Left kidney (tissue), 2 donors: ENCODE results near the gene CDH16. TPM values are rescaled to one million over a fixed set of nuclear protein-coding genes. Genes with fewer than 3 reads are reported as not detected.
A peak's percentile ranks its signal among the peaks of the same experiment; 100 is the strongest.
"Not testable (repeated sequence)": the region's sequence is repeated elsewhere in the genome, so short reads cannot be mapped to it uniquely, and the experiment has no call there.

Experiments used
- DNase-seq: peaks from one replicate; pipeline ENCODE4 v3.0.0-alpha.2; 2013
- polyA plus RNA-seq: library from polyadenylated mRNA; unstranded; fragments of 120-200 nt; gene quantifications from one replicate; pipeline ENCODE4 v1.2.1, GENCODE V29; 2013; ENCODE audit not compliant: insufficient read length

The CDH16 gene
- polyA plus RNA-seq, 1 donor: 221 TPM

GRCh38 chr16:66948837-66949225 lies 30.1 kb upstream of the CDH16 start:
- no peak for DNase-seq

DNA sequence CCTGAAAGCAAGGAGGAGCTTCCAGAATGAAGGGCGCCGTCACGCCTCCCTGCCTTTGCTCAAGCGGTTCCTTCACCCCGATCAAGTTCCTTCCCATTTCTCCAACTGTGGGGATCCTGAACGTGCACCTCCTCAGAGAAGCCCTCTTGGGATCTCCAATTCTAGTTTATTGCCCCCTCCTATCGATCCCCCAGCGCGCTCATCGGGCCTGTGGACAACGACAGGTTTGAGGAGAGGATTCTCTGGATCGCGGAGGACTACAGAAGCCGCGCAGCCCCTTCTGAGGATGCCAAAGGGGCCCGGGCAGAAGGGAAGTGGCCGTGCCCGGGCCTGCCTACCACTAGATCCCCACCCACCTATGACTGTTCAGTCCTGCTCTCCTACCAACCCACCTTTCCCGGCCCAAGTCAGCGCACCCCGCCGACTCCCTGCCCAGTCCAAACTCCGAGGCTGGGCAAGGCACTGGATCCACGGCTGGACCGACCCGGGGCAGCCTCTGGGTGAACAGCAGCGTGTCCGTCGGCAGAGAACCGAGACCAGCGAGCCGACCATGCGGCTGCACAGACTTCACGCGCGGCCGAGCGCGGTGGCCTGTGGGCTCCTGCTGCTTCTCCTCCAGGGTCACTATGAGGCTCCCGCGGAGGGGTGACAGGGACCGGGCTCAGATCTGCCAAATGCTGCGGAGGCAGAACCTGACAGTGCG lies 29.6 kb upstream of the CDH16 start:
- DNase-seq: no peak

GRCh38 chr16:66947302-66948065 lies 28.8 kb upstream of the CDH16 start:
- DNase-seq: peak; percentile 88

GRCh38 chr16:66946974-66947301 lies 28.3 kb upstream of the CDH16 start:
- no peak for DNase-seq

- DNase-seq: no peak
These were observed 27.9 kb upstream of the CDH16 start for GRCh38 chr16:66946541-66946940.

DNA sequence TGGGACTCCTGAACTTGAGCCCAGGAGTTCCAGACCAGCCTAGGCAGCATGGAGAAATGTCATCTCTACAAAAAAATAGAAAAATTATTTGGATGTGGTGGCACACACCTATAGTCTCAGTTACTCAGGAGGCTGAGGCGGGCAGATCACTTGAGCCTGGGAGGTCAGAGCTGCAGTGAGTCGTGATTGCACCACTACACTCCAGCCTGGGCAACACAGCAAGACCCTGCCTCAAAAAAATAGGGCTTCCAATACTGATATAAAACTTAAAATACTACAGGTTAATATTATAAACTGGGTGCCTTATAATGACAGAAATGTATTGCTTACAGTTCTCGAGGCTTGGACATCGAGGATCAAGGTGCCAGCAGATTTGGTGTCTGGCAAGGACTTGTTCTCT lies 27.3 kb upstream of the CDH16 start:
- no peak for DNase-seq

- not testable (repeated sequence) for DNase-seq
These were observed 26.3 kb upstream of the CDH16 start for GRCh38 chr16:66944971-66945370.

GRCh38 chr16:66944054-66944441 lies 25.4 kb upstream of the CDH16 start:
- no peak for DNase-seq

DNA sequence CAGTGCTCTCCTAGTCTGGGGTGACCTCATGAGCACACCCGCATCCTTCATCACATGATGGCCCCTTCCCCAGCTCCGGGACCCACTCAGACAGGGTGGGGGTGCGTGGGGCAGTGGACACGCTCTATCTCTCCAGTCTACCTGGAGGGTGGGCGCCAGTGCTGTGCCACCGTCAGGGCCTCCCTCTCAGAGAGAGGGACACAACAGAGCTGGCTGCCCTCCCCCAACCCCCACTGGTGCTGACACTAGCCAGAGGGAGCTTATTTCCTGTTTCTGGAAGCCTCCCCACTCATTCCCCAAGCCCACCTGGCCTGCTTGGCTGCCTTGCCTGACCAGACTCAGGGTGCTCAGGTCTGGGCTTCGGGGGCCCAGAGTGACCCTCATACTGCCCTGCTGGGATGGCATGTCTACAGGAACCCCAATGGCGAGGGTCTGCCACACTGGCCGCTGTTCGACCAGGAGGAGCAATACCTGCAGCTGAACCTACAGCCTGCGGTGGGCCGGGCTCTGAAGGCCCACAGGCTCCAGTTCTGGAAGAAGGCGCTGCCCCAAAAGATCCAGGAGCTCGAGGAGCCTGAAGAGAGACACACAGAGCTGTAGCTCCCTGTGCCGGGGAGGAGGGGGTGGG lies 24.9 kb upstream of the CDH16 start:
- DNase-seq: no peak

DNA sequence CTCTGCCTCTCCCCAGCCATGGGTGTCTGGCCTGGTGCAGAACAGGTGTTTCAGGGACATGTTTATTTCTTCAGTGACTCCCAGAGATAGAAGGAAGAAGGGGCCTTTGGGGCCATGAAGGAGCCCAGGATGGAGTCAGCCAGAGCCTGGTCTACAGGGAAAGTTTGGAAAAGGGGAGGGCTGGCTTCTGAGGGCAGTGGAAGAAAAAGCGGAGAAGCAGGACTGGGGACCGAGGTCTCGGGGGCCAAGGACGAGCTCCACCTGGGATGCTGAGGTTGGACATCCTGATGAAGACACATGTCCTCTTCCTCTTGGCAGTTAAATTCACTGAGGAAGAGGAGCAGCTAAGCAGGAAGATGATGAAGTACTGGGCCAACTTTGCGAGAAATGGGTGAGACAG lies 24.3 kb upstream of the CDH16 start:
- DNase-seq: no peak

DNA sequence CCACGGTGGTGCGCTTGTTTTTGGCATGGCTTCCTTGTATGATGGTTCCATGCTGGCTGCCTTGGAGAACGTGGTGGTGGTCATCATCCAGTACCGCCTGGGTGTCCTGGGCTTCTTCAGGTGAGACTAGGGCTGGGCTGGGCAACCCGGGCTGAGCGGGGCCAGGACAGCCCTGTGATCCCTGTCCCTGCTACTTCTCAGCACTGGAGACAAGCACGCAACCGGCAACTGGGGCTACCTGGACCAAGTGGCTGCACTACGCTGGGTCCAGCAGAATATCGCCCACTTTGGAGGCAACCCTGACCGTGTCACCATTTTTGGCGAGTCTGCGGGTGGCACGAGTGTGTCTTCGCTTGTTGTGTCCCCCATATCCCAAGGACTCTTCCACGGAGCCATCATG lies 21.6 kb upstream of the CDH16 start:
- no peak for DNase-seq

GRCh38 chr16:66939366-66939765 lies 20.7 kb upstream of the CDH16 start:
- DNase-seq: no peak

DNA sequence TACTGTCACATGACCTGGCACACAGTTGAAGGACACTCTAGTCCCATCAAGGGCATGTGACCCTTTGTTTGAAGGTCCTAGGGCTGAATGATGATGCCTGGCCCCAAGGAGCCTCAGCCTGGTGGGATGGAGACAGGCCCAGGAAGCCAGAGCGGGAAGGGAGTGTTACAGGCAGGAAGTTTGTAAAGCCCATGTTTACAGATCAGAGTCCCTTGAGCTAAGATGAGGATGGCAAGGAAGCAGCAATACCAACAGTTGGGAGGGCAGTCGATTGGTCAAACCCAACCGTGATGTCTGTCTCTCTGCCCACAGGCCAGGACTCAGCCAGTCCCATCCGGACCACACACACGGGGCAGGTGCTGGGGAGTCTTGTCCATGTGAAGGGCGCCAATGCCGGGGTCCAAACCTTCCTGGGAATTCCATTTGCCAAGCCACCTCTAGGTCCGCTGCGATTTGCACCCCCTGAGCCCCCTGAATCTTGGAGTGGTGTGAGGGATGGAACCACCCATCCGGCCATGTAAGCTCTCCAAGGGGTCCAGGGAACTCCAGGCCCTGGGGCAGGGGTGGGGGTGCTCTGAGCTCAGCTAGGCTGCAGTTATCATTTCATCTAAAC lies 19.1 kb upstream of the CDH16 start:
- no peak for DNase-seq

DNA sequence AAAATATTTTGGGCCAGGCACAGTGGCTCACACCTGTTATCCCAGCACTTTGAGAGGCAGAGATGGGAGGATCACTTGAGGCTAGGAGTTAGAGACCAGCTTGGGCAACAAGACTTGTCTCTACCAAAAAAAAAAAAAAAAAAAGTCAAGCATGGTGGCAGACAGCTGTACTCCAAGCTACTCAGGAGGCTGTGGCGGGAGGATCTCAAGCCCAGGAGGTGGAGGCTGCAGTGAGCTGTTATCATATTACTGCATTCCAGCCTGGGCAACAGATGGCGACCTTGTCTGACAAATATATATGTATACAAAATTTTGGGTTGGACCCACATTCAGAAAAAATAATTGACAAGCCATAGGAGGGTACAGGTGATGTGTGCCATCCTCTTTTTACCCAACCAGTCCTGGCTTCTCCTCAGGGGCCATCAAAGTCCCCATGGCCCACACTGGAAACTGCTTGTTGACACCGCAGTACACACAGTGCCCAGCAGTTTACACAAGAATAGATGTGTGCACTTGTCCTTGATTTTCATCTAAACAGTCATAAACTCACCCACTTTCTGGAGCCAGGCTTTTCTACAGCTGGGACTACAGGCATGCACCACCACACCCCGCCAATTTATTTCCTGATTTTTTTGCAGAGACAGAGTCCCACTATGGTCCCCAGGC lies 18.3 kb upstream of the CDH16 start:
- no peak for DNase-seq

GRCh38 chr16:66936462-66936861 lies 17.8 kb upstream of the CDH16 start:
- no peak for DNase-seq

DNA sequence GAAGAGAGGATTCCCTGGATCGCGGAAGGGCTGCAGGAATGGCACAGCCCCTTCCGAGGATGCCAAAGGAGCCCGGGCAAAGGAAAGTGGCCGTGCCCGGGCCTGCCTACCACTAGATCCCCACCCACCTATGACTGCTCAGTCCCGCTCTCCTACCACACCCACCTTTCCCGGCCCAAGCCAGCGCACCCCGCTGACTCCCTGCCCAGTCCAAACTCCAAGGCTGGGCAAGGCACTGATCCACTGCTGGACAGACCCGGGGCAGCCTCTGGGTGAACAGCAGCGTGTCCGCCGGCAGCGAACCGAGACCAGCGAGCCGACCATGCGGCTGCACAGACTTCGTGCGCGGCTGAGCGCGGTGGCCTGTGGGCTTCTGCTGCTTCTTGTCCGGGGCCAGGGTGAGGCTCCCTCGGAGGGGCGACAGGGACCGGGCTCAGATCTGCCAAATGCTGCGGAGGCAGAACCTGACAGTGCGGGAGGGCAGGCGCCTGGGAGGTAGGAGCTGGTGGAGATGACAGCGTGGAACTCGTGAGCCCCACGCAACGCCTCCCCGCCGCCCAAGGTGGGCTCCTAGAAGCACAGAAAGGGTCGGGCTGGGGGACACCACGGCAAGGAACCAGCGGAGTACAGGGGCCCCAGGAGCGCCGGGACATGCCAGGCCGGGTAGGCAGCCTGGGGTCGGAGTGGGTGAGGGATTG lies 16.8 kb upstream of the CDH16 start, which contains the start of gene CES2:
TSS of gene CES2 (plus strand) at position 203 of the 698 bp plus-strand sequence. CDS start at position 323, 120 bp downstream.
- no peak for DNase-seq

DNA sequence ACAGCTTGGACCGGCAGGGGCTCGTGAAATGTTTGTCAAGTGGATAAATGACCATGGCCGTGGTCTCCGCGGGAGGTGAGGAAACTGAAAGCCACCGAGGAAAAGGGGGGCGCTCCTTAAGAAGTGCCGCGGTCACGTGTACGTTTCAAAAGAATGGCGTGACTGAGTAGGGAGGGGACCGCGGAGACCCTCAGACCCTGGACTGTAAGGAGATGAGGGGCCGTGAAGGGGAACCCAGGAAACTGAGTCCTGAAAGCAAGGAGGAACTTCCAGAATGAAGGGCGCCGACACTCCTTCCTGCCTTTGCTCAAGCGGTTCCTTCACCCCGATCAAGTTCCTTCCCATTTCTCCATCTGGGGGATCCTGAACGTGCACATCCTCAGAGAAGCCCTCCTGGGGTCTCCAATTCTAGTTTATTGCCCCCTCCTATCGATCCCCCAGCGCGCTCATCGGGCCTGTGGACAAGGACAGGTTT lies 16.2 kb upstream of the CDH16 start:
- DNase-seq: not testable (repeated sequence)

GRCh38 chr16:66934138-66934838 lies 15.6 kb upstream of the CDH16 start, which contains the start of gene CIAO2B:
TSS of gene CIAO2B (minus strand) at chr16:66934402. CDS start at chr16:66934364, 38 bp downstream.
- DNase-seq: peak; percentile 85

DNA sequence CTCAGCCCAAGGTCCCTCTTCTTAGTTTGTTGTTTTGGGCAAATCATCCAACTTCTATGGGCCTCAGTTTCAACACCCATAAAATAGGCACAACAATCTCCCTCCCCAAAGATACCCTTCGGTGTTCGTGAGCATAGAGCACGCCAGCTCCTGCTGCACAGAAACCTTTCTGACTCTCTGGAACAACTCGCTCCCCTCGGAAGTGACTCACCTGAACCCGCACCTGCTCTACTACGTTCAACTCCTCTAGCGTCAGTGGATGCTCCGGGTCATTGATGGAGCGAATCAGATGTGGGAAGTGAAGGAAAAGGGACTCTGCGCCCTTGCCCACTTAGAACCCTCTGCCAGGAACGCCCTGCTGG lies 15.1 kb upstream of the CDH16 start:
- no peak for DNase-seq

DNA sequence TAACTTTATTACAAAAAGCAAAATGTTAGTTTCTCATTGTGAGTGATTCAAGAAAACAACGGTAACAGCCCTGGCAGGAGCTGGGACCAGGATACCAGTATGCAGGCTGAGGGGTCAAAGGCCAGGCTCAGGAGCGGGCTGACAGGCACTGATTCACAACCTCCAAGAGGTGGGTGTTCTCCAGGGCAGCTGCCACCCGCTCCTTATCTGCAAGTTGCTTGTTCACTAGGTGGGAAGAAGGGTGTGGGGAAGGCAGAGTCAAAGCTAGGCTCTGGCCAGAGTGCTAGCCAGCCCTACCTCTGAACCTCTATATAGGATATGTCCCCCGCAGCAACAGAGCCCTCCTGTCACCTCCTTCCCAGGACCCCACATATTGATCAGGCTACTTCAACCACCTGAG lies 13.4 kb upstream of the CDH16 start:
- no peak for DNase-seq

DNA sequence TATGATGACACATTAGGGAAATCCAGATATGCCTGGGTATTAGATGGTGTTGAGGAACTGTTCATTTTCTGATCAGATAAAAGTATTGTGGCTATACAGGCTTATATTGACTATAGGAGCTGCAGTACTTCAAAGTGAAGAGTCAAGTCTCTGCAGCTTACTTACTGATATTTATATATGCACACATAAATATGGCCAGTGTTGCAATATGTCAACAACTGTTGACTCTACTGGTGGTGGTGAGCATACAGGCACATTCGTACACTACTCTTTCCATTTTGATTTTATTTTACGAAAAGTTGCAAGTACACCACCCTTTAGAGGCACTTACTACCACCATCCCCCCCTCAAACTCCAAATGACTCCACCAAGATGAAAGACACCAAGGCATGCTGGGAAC lies 13.0 kb upstream of the CDH16 start:
- no peak for DNase-seq
